HG03460 (cell line): ENCODE data around the gene AUTS2.

ENCODE experiments used
- ATAC-seq: cut with Tn5 transposase; IDR thresholded peaks from one replicate; pipeline ENCODE4 v1.9.1; 2021; ENCODE audit not compliant: unreplicated experiment

The AUTS2 gene

GRCh38 chr7:70739646-70740210, 1141.5 kb downstream of the AUTS2 start:
- ATAC-seq, result no peak

- no peak for ATAC-seq
These were observed 1143.4 kb downstream of the AUTS2 start for GRCh38 chr7:70741666-70742065.

DNA sequence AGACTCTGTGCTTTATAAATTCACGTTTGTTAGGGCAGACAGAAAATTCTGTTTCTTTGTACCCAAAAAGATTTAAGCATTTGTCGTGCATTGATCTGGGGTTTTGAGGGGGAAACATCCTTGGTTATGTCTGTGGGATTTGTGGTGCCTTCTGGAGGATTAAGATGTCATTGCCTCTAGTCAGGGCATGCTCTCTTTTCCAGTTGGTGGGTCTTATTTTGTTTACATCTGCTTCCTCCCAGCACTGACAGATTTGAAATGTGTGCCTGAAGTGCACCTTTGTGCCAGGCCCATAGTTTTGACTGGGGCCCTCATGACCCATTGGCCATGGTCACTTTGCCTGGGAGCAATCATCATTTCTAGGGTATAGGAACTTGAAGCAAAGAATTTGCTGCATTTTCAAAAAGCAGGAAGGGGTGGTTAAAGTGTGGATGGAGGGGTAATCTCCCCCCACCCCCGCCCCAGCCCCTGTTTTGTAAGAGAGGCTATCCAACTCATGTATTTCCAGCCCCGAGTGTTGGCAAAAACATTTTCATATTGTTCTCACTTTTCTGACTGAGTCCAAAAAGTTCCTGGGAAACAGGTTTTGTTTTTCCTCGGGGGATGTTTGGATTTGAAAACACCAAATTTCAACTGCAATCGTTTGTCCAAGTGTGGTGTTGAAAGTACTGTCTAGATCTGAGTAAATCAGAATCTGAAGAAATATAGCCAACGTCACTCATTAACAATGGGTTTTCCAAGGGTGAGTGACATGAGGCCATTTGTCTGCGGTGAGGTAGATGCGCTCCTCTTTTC, 1145.5 kb downstream of the AUTS2 start:
- no peak for ATAC-seq

DNA sequence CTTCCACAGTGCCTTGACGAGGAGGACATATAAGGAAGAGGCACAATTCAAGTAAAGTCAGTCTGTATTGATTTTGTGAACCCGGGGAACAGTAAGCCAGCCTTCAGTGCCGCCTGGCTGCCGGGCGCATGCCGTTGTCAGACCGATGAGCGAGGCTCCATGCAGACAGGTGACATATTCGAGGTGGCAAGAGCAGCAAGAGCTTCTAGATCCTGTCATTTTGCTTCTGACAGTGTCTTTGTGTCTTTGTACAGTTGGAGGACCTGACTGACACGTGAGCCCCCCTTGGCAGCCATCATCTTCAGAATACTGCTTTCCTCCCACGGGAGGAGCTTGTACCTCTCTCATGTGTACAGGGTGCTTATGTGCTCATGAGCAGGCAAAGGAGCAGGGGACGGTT, 1146.2 kb downstream of the AUTS2 start:
- no peak for ATAC-seq

DNA sequence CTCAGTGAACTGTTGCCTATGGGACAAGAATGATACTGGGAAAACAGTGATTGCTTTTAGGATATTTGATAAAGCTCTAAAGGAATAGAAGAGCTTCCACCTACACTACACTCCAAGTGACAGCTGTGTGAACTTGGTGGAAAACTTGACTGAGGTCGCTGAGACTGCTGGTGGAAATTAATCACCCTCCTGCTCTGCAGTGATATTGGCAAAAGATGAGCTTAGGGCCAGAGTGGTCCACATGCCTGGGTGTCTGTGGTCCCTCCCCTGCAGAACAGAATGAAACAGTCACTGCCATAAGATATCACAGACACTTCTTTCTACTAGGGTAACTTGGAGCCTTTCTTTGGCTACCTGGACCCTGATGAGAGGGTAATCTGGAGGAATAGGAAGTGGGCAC, 1151.6 kb downstream of the AUTS2 start:
- no peak for ATAC-seq

- ATAC-seq, result no peak
These were observed 1153.6 kb downstream of the AUTS2 start for GRCh38 chr7:70751895-70752294.

GRCh38 chr7:70752794-70753241, 1154.5 kb downstream of the AUTS2 start:
- no peak for ATAC-seq

DNA sequence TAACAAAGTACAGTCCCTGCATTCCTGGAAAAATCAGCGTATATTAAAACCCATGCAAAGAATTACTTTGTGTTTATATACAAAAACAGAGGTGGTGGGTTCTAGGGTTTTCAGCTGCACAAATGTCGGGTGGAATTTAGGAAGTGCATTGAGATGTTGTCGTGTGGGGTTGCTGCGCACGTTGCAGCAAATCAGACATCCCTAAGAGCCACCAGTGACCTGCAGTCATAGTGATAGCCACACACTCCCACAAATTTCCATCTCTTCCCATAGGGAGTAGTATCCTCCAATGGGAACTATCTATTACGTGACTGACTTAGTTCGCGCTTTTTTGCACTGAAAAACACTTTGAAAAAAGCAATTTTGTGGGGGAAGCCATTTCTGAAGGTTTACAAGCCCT, 1158.5 kb downstream of the AUTS2 start:
- no peak for ATAC-seq

DNA sequence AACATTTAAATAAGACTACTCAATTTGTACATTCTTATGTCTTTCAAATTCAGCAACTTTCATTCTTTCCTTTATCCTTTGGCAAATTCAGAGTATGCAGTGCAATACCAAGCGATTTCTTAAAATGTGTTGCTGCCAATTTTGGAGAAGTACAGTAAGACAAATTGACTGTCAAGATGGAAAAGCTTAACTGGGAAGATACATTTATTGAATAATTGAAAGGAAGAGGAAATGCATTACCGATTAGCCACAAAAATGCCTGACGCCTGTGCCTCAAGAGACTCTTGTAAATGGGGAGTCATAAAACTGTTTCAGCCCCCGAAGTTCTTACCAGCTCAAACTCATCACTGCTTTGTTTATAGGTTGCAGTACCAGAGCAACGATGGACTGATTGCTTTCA, 1160.4 kb downstream of the AUTS2 start:
- ATAC-seq, result no peak

- ATAC-seq, result no peak
These were observed 1161.4 kb downstream of the AUTS2 start for GRCh38 chr7:70759674-70760073.

- no peak for ATAC-seq
These were observed 1163.5 kb downstream of the AUTS2 start for GRCh38 chr7:70761711-70762328.

DNA sequence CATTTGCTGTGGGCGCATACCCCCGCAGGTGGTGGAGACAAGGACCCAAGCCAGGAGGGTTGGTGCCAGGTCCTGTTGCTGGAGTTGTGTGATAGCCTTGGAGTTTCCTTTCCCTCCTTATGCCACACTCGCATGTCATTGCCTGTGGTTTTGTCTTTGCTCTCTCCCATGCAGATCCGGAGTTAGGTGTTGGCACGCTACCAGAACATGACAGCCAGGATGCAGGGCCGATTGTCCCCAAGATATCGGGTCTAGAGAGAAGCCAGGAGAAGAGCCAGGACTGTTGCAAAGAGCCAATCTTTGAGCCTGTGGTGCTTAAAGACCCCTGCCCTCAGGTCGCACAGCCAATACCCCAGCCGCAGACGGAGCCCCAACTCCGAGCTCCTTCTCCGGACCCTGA, 1164.4 kb downstream of the AUTS2 start:
- no peak for ATAC-seq

- peak; percentile 85 for ATAC-seq
These were observed 1165.9 kb downstream of the AUTS2 start for GRCh38 chr7:70763961-70764691.

GRCh38 chr7:70764701-70765208, 1166.5 kb downstream of the AUTS2 start:
- no peak for ATAC-seq

- ATAC-seq, result no peak
These were observed 1167.4 kb downstream of the AUTS2 start for GRCh38 chr7:70765651-70766050.

DNA sequence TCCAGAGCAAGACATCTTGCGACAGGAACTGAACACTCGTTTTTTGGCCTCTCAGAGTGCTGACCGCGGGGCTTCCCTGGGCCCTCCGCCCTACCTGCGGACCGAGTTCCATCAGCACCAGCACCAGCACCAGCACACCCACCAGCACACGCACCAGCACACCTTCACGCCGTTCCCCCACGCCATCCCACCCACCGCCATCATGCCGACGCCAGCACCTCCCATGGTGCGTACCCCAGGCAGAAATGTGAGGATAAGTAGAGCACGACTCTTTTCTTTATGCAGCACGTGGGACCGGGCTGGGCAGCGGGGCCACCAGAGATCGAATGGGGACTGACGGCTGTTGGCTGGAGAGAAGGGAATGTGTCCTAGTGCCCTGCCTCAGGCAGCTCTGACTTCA, 1167.8 kb downstream of the AUTS2 start:
- no peak for ATAC-seq

DNA sequence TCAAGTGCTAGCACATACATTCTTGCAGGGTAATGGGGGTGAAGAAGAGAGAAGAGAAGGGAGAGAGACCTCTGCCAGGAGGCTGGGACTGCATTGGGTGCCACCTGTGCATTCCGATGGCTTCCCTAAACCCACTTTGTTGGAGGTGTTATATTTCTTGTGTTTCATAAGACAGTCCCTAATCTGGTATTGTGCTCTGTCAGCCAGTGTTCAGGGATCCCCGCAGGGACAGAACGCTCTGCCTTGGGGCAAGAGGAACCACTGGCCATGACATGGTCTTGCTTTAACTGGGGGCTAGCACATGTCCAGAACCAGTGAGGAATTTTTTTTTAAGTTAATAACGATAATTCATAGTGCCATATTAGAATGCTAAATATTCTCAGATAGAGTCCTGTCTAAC, 1168.4 kb downstream of the AUTS2 start:
- no peak for ATAC-seq

- no peak for ATAC-seq
These were observed 1171.9 kb downstream of the AUTS2 start for GRCh38 chr7:70770154-70770553.

- no peak for ATAC-seq
These were observed 1173.2 kb downstream of the AUTS2 start for GRCh38 chr7:70771451-70771850.

- no peak for ATAC-seq
These were observed 1174.6 kb downstream of the AUTS2 start for GRCh38 chr7:70772891-70773290.

DNA sequence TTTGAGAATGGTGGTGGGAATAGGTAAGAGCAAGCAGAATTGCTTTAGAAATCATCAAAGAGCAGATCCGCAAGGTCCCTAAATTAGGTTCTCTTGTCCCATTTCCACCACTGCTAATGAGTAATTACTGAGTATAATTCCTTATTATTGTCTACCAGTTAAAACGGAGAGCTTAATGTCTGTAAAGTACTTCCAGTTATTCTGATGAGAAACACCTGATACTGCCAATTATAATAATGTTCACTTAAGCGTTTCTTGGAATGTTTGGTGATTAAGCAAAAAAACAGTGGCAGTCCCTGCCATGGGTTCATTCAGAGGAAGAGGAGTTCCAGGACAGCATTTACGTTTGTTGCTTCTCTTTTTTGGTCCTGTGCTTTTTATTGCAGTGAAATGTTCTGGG, 1175.1 kb downstream of the AUTS2 start:
- no peak for ATAC-seq
